Measurements from ENCODE around the gene SNRNP200. TPM values are rescaled to one million over a fixed set of nuclear protein-coding genes. Genes with fewer than 3 reads are reported as not detected.

SNRNP200 gene
- total and polyA plus RNA-seq, 2 experiments from 2014 or later, result 85.3 to 96.4 TPM

DNA sequence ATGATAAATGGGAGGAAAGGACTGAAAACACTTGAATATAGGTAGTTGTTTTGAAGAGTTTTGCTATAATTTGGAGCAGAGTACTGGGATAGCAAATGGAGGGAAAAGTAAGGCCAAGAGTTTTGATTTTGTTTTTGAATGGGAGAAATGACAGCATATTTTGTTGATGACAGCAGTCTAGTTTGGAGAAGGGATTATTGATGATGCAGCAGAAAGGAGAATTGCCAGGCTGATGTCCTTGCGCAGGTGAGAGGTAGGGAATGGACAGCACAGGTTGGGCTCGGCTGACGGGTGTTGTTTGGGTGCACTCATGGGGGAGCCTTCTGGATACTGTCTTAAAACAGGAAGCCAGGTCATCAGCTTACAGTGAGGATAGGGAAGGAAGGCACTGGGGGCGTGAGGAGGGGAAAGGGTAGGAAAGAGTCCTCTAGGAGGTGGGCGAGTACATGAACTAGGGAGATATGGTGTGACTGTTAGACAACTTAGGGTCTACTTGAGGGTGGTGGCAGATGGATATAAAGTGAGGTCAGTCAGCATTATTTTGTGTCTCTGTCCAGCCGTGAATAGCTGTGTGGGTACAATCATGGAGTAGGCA is 40.6 kb upstream of the SNRNP200 start:
- DNase-seq (ENCODE audit: low read depth in 1 of 2, low spot score in 1 of 2), result no peak
- no peaks in the 10 kb centered on the region for H3K9me3 ChIP-seq (ENCODE audit: low read depth)
- TF ChIP-seq, protein P1, sequence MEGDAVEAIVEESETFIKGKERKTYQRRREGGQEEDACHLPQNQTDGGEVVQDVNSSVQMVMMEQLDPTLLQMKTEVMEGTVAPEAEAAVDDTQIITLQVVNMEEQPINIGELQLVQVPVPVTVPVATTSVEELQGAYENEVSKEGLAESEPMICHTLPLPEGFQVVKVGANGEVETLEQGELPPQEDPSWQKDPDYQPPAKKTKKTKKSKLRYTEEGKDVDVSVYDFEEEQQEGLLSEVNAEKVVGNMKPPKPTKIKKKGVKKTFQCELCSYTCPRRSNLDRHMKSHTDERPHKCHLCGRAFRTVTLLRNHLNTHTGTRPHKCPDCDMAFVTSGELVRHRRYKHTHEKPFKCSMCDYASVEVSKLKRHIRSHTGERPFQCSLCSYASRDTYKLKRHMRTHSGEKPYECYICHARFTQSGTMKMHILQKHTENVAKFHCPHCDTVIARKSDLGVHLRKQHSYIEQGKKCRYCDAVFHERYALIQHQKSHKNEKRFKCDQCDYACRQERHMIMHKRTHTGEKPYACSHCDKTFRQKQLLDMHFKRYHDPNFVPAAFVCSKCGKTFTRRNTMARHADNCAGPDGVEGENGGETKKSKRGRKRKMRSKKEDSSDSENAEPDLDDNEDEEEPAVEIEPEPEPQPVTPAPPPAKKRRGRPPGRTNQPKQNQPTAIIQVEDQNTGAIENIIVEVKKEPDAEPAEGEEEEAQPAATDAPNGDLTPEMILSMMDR (IDR thresholded peaks at IDR 0.05; ENCODE audit: low read depth, low read length), result no peak
- no peaks in the 10 kb centered on the region for H3K4me1 ChIP-seq (ENCODE audit: low read depth)
- no peaks in the 10 kb centered on the region for H3K36me3 ChIP-seq
- no peak overlapping the region for H3K4me3 ChIP-seq
- no peaks in the 10 kb centered on the region for H3K27me3 ChIP-seq
- H3K27ac ChIP-seq, result no peak overlapping the region

GRCh38 chr2:96345438-96345837 is 40.1 kb upstream of the SNRNP200 start:
- H3K36me3 ChIP-seq, result no peaks in the 10 kb centered on the region
- H3K27ac ChIP-seq, result no peak overlapping the region
- H3K4me3 ChIP-seq, result no peak overlapping the region
- no peaks in the 10 kb centered on the region for H3K9me3 ChIP-seq (ENCODE audit: low read depth)
- no peaks in the 10 kb centered on the region for H3K4me1 ChIP-seq (ENCODE audit: low read depth)
- peak in 1 of 2 donors; percentile 46 for DNase-seq (ENCODE audit: low read depth in 1 of 2, low spot score in 1 of 2)
- no peaks in the 10 kb centered on the region for H3K27me3 ChIP-seq
- TF ChIP-seq, protein P1 (IDR thresholded peaks at IDR 0.05; ENCODE audit: low read depth, low read length), result peak; percentile 26

DNA sequence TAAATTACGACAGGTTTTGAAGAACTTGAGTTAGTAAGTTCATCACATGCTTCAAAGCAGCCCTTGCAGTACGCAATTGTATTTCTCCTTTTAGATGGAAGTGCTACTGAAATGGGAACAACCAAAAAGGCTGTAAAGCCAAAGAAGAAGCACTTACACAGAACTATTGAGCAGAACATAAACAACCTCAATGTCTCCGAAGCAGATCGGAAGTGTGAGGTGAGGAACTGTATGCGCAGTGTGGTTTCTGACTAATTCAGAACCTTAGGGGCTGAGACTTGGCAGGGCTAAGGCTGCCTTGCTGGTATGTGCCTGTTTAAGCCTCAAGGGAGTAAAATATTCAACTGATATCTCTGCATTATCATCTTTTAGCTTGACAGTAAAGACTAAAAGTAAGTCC is 38.7 kb upstream of the SNRNP200 start:
- H3K4me3 ChIP-seq, result no peak overlapping the region
- H3K27ac ChIP-seq, result no peak overlapping the region
- TF ChIP-seq, protein P1 (IDR thresholded peaks at IDR 0.05; ENCODE audit: low read depth, low read length), result no peak
- H3K36me3 ChIP-seq, result no peaks in the 10 kb centered on the region
- no peaks in the 10 kb centered on the region for H3K4me1 ChIP-seq (ENCODE audit: low read depth)
- peak in 1 of 2 donors; percentile 18 for DNase-seq (ENCODE audit: low read depth in 1 of 2, low spot score in 1 of 2)
- H3K27me3 ChIP-seq, result no peaks in the 10 kb centered on the region
- H3K9me3 ChIP-seq (ENCODE audit: low read depth), result no peaks in the 10 kb centered on the region

- TF ChIP-seq, protein P1 (IDR thresholded peaks at IDR 0.05; ENCODE audit: low read depth, low read length), result no peak
These were observed 36.7 kb upstream of the SNRNP200 start for GRCh38 chr2:96342085-96342484.

DNA sequence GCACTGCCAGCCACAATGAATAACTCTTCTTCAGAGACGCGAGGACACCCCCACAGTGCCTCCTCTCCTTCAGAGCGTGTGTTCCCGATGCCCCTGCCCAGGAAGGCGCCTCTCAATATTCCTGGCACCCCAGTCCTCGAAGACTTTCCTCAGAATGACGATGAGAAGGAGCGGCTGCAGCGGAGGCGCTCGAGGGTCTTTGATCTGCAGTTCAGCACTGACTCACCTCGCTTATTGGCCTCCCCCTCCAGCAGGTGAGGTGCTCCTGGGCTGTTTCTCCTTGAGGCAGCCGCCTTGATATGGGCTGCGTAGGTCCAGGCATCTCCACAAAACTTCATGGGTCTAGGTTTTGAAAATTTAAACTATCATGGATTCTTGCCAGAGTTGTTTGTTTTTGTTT is 36.3 kb upstream of the SNRNP200 start:
- no peak overlapping the region for H3K27ac ChIP-seq
- H3K4me1 ChIP-seq (ENCODE audit: low read depth), result no peaks in the 10 kb centered on the region
- H3K27me3 ChIP-seq, result no peaks in the 10 kb centered on the region
- no peaks in the 10 kb centered on the region for H3K36me3 ChIP-seq
- H3K9me3 ChIP-seq (ENCODE audit: low read depth), result no peaks in the 10 kb centered on the region
- no peak for DNase-seq (ENCODE audit: low read depth in 1 of 2, low spot score in 1 of 2)
- H3K4me3 ChIP-seq, result no peak overlapping the region
- TF ChIP-seq, protein P1 (IDR thresholded peaks at IDR 0.05; ENCODE audit: low read depth, low read length), result no peak

More at GRCh38 chr2:96342085-96342484, 36.7 kb upstream of the SNRNP200 start:
- H3K4me1 ChIP-seq (ENCODE audit: low read depth), result no peaks in the 10 kb centered on the region
- H3K27me3 ChIP-seq, result no peaks in the 10 kb centered on the region
- H3K9me3 ChIP-seq (ENCODE audit: low read depth), result no peaks in the 10 kb centered on the region
- no peak overlapping the region for H3K27ac ChIP-seq
- DNase-seq (ENCODE audit: low read depth in 1 of 2, low spot score in 1 of 2), result peak in 1 of 2 donors; percentile 54
- no peaks in the 10 kb centered on the region for H3K36me3 ChIP-seq
- H3K4me3 ChIP-seq, result no peak overlapping the region

All from cardiac muscle cell (in vitro differentiated cells and primary cell).